Measurements from ENCODE around the gene DICER1. TPM values are rescaled to one million over a fixed set of nuclear protein-coding genes. Genes with fewer than 3 reads are reported as not detected.

The DICER1 gene
- total RNA-seq, 4 donors from 2014 or later: 43.9 to 72.2 (median 58.4) TPM

DNA sequence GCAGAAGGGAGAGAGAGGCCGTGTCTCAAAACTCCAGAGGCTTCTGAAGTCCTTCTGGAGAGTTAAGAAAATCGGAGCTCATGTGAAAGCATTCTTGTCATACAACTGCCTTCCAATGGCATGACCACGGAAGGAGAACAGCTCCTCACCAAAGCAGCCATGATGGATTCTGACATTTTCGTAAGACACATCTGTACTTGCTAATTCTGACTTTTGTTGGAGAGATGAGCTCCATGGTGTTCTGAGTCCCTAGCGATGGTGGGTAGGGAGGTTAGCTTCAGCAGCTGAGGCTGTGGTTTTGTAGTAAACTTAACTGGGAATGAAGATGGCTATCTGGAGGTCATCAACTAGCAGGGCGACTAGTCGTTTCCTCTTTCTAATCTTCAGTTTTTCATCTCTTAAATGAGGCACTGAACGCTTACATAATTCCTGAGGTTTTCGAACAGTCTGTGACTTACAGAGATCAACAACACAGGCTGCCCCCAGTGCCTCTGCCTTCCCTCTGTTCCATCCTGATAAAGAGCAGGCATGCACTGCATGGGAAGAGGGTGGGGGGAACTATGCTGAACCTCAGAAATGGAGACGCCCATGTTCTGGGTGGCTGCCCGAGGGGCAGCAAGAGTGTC lies 28.6 kb upstream of the DICER1 start:
- no peak for DNase-seq (ENCODE audit: extremely low spot score)
- Histone ChIP-seq H3K4me3 (peak overlapping the region in 2 of 4 donors; percentile 11 to 15), H3K27ac (replicated peaks in 1 of 4) (peak overlapping the region; percentile 47 to 71 (median 62)), H3K36me3 (no peaks in the 10 kb centered on the region), H3K4me1 (peaks cover 59 to 66% (median 60%) of the 10 kb centered on the region in 4 donors), H3K27me3 (no peaks in the 10 kb centered on the region), H3K9me3 (no peaks in the 10 kb centered on the region)
- TF ChIP-seq POLR2A (IDR thresholded peaks at IDR 0.05; ENCODE audit: low read depth) (no peak), POLR2AphosphoS5 (IDR thresholded peaks at IDR 0.05) (no peak), EP300 (IDR thresholded peaks at IDR 0.05) (no peak)
- TF ChIP-seq, protein P1, sequence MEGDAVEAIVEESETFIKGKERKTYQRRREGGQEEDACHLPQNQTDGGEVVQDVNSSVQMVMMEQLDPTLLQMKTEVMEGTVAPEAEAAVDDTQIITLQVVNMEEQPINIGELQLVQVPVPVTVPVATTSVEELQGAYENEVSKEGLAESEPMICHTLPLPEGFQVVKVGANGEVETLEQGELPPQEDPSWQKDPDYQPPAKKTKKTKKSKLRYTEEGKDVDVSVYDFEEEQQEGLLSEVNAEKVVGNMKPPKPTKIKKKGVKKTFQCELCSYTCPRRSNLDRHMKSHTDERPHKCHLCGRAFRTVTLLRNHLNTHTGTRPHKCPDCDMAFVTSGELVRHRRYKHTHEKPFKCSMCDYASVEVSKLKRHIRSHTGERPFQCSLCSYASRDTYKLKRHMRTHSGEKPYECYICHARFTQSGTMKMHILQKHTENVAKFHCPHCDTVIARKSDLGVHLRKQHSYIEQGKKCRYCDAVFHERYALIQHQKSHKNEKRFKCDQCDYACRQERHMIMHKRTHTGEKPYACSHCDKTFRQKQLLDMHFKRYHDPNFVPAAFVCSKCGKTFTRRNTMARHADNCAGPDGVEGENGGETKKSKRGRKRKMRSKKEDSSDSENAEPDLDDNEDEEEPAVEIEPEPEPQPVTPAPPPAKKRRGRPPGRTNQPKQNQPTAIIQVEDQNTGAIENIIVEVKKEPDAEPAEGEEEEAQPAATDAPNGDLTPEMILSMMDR (IDR thresholded peaks at IDR 0.05): no peak
- intact Hi-C loops (cut with DNase I): no loop called here
- WGBS: 70% methylated on average over 11 of the region's 11 CpGs

DNA sequence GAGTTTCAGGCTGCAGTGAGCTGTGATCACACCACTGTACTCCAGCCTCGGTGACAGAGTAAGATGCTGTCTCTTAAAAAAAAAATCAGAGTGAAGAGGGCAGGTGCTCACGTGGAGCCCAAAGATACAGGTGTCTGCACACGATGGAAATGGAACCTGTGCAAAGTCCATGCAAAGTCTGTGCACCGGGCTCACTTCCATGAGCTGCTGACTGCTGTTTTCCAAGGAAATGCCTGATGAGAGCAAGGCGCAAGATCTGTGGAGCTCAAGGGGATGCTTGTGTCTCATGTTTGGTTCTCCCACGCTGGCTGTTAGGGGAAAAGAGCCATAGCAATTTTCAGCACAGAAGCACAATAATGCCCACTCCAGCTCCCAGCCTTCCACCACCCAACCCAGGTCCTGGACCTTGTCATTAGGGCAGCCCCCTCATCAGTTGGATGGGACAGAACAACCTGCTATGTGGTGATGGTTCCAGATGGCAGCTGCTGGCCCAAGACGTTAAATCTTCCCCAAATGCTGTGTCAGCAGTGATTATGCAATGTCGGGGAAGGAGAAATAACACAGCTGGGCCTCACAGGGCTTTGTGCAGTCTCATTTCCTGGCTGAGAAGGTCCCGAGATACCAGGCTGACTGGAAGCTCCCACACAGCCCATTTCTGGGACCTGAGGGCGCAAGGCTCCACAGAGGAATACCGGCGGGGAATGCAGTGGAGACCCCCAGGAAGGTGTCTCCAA lies 27.9 kb upstream of the DICER1 start:
- Histone ChIP-seq H3K9me3 (no peaks in the 10 kb centered on the region), H3K27me3 (no peaks in the 10 kb centered on the region), H3K36me3 (peaks cover 0 to 6% (median 0%) of the 10 kb centered on the region in 4 donors), H3K4me1 (peaks cover 52 to 59% (median 54%) of the 10 kb centered on the region in 4 donors), H3K27ac (replicated peaks in 1 of 4) (peak overlapping the region; percentile 47 to 71 (median 62)), H3K4me3 (peak overlapping the region in 2 of 4 donors; percentile 11 to 15)
- TF ChIP-seq POLR2AphosphoS5 (IDR thresholded peaks at IDR 0.05) (peak; percentile 67 to 74), EP300 (IDR thresholded peaks at IDR 0.05) (peak; percentile 29), POLR2A (IDR thresholded peaks at IDR 0.05; ENCODE audit: low read depth) (no peak)
- 85% methylated on average over 12 of the region's 12 CpGs for WGBS
- intact Hi-C loops (cut with DNase I): no loop called here
- peak; percentile 93 for DNase-seq (ENCODE audit: extremely low spot score)

DNA sequence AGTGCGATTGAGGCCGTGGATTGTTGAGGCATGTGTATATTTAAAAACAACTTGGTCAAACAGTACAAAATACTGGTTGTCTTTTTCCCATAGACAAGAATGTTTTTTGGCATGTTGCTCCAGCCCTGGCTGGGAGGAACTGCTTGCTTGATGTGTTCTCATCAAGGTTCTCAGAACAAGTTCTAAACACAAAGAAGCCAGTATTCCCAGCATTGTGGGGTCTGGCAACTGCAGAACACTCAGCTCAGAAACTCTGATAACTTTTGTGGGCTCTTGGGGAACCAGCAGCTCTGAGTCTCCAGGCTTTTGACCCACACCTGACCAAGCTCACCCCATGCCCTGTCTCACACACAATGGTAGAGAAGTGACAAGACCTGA lies 27.1 kb upstream of the DICER1 start:
- TF ChIP-seq POLR2A (IDR thresholded peaks at IDR 0.05; ENCODE audit: low read depth) (no peak), EP300 (IDR thresholded peaks at IDR 0.05) (no peak), POLR2AphosphoS5 (IDR thresholded peaks at IDR 0.05) (no peak)
- TF ChIP-seq, protein P1 (IDR thresholded peaks at IDR 0.05): no peak
- Histone ChIP-seq H3K9me3 (no peaks in the 10 kb centered on the region), H3K4me1 (peaks cover 44 to 53% (median 46%) of the 10 kb centered on the region in 4 donors), H3K36me3 (peaks cover 0 to 9% (median 0%) of the 10 kb centered on the region in 4 donors), H3K27me3 (no peaks in the 10 kb centered on the region), H3K27ac (replicated peaks in 1 of 4) (peak overlapping the region; percentile 47 to 71 (median 62)), H3K4me3 (no peak overlapping the region)
- WGBS: 29% methylated on average over 2 of the region's 2 CpGs
- intact Hi-C loops (cut with DNase I): no loop called here
- DNase-seq (ENCODE audit: extremely low spot score): no peak

DNA sequence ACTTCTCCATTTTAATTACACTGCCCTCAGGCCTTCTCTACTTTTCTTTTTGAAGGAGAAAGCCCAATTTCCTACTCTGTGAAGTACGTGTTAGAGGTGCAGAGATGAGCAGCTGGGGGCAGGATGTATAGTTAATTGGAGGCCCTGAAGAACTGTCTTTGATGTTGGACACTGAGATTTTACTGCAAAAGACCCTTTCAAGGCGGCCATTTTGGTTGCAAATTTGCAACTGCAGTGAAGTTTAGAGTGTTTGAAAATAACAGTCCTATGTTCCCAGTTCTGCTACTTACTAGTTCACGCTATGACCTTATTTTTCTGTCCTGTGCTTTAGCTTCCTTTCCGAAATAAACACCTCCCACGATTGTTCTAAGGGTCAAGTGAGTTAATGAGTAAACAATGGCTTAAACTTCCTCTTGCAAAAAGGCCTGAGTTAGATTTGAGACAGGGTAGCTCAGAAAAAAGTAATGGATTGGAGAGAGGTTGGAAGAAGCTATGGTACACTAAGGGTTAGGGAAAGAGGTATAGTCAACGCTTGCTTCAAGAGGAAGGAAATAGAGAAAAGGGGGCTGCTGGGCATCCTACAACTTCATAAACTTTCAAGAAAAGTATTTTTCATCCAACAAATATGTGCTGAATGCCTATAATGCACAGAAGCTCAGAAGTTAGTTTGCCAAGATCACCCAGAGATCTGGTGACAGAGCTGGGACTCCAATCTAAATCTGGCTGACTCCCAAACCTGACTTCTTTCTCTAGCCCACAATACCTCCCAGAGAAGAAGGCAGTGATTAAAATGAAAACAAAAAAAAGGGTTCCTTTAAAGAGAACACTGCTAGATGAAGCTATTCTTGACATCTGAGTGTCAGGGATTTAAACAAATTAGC lies 26.4 kb upstream of the DICER1 start:
- intact Hi-C loops (cut with DNase I): no loop called here
- TF ChIP-seq POLR2A (IDR thresholded peaks at IDR 0.05; ENCODE audit: low read depth): no peak
- TF ChIP-seq, protein P1 (IDR thresholded peaks at IDR 0.05): no peak
- TF ChIP-seq POLR2AphosphoS5 (IDR thresholded peaks at IDR 0.05): no peak
- no peak for TF ChIP-seq EP300 (IDR thresholded peaks at IDR 0.05)

More for the DNA sequence above, 26.4 kb upstream of the DICER1 start:
- WGBS: 72% methylated on average over 6 of the region's 6 CpGs
- no peak overlapping the region for H3K4me3 ChIP-seq
- H3K27me3 ChIP-seq: no peaks in the 10 kb centered on the region
- no peaks in the 10 kb centered on the region for H3K9me3 ChIP-seq
- peaks cover 39 to 48% (median 40%) of the 10 kb centered on the region in 4 donors for H3K4me1 ChIP-seq
- DNase-seq (ENCODE audit: extremely low spot score): no peak
- peak overlapping the region; percentile 47 to 71 (median 62) for H3K27ac ChIP-seq (replicated peaks in 1 of 4)
- H3K36me3 ChIP-seq: peaks cover 0 to 9% (median 0%) of the 10 kb centered on the region in 4 donors

Data from esophagus muscularis mucosa (tissue), 4 donors.